H1 (cell line): Measurements from ENCODE around the gene RNF144A. TPM values are rescaled to one million over a fixed set of nuclear protein-coding genes. Genes with fewer than 3 reads are reported as not detected.

ENCODE experiments used
- CTCF ChIA-PET: fragments of 300-600 bp; sonication (Branson Sonifier 250); formaldehyde crosslinking; loops from one replicate; lab custom pipeline; 2021; ENCODE audit not compliant: partially characterized antibody; lab: Charles Lee
- POLR2A ChIA-PET: fragments of 300-600 bp; sonication (Branson Sonifier 250); formaldehyde crosslinking; loops from one replicate; lab custom pipeline; 2021; ENCODE audit warnings: inconsistent platforms; ENCODE audit not compliant: partially characterized antibody; lab: Charles Lee
- DNase-seq, 2 experiments: peaks; one replicate each; pipeline versions ENCODE4 v3.0.0 to v3.0.0-alpha.2; 2010 to 2022; ENCODE audit warnings: low spot score in 2 of 2, low read depth in 1 of 2, mixed read lengths in 1 of 2
- FAIRE-seq: peaks from 2 replicates; lab custom pipeline; 2011; peaks lifted over from hg19 to GRCh38; lab: Jason Lieb, UNC
- H2AFZ ChIP-seq: 2 replicates; pipeline ENCODE4 v1.8.1; 2012; ENCODE audit warnings: low read length, inconsistent platforms
- H2AK5ac ChIP-seq: 2 replicates; pipeline ENCODE4 v1.6.1; 2013; ENCODE audit warnings: low read depth, low read length
- H2BK120ac ChIP-seq: replicated peaks from 2 replicates; pipeline ENCODE3; 2013; ENCODE audit warnings: low read depth, low read length, inconsistent platforms
- H2BK12ac ChIP-seq: 2 replicates; pipeline ENCODE4 v1.6.1; 2013; ENCODE audit warnings: low read depth, low read length
- H2BK15ac ChIP-seq: 2 replicates; pipeline ENCODE4 v1.6.1; 2013; ENCODE audit warnings: low read length
- H2BK20ac ChIP-seq: 2 replicates; pipeline ENCODE4 v1.6.1; 2013; ENCODE audit warnings: low read length
- H2BK5ac ChIP-seq: 2 replicates; pipeline ENCODE4 v1.6.1; 2013; ENCODE audit warnings: low read depth, low read length
- H3K14ac ChIP-seq: 2 replicates; pipeline ENCODE4 v1.6.1; 2013; ENCODE audit warnings: inconsistent platforms; ENCODE audit not compliant: insufficient read length
- H3K18ac ChIP-seq: 2 replicates; pipeline ENCODE4 v1.6.1; 2013; ENCODE audit warnings: low read length; ENCODE audit errors: extremely low read depth
- H3K23ac ChIP-seq: 2 replicates; pipeline ENCODE4 v1.6.1; 2013; ENCODE audit warnings: inconsistent platforms; ENCODE audit not compliant: insufficient read length
- H3K23me2 ChIP-seq: 2 replicates; pipeline ENCODE4 v1.6.1; 2013; ENCODE audit warnings: low read depth, low read length
- H3K27ac ChIP-seq: 2 replicates; pipeline ENCODE4 v1.6.1; 2011; ENCODE audit warnings: low read depth, low read length, inconsistent platforms
- H3K27me3 ChIP-seq, 4 experiments: replicated peaks in 1 of 4; 1 replicate in 1 of 4; 2 replicates in 3 of 4; pipeline versions ENCODE4 v1.6.1 to v1.8.1; 2011 to 2013; ENCODE audit warnings: low read length in 3 of 4, mild to moderate bottlenecking in 3 of 4, inconsistent platforms in 2 of 4, mixed read lengths in 2 of 4, moderate library complexity in 1 of 4; ENCODE audit not compliant: control insufficient read depth in 3 of 4, insufficient read depth in 3 of 4; ENCODE audit errors: extremely low read depth in 1 of 4
- H3K36me3 ChIP-seq, 4 experiments: 2 replicates each; pipeline versions ENCODE4 v1.6.1 to v1.8.1; 2011 to 2013; ENCODE audit warnings: mild to moderate bottlenecking in 4 of 4, low read length in 3 of 4, moderate library complexity in 2 of 4, control low read depth in 1 of 4, inconsistent platforms in 1 of 4; ENCODE audit not compliant: insufficient read depth in 4 of 4, control insufficient read depth in 2 of 4
- H3K4ac ChIP-seq: replicated peaks from 2 replicates; pipeline ENCODE3; 2013; ENCODE audit warnings: low read length, low read depth, mixed read lengths, inconsistent platforms; ENCODE audit not compliant: insufficient read length
- H3K4me1 ChIP-seq, 4 experiments: replicated peaks in 1 of 4; 1 replicate in 1 of 4; 2 replicates in 3 of 4; pipeline versions ENCODE4 v1.6.1 to v1.8.1; 2011 to 2013; ENCODE audit warnings: low read length in 3 of 4, inconsistent platforms in 2 of 4, mixed read lengths in 1 of 4; ENCODE audit not compliant: insufficient read depth in 4 of 4, control insufficient read depth in 3 of 4
- H3K4me2 ChIP-seq, 2 experiments: 2 replicates each; pipeline versions ENCODE4 v1.6.1 to v1.8.1; 2011 to 2013; ENCODE audit warnings: low read depth in 2 of 2, low read length in 2 of 2, control low read depth in 1 of 2, inconsistent platforms in 1 of 2, mild to moderate bottlenecking in 1 of 2; ENCODE audit not compliant: insufficient read depth in 1 of 2
- H3K4me3 ChIP-seq, 4 experiments: fragments of 200-600, 300-600 bp in 1 of 4; sonication (generic), shearing (Covaris generic), sonication (Bioruptor Twin) in 1 of 4; 2 replicates each; pipeline versions ENCODE4 v1.5.1 to v1.8.1; 2011 to 2016; ENCODE audit warnings: low read length in 4 of 4, low read depth in 3 of 4, control low read depth in 2 of 4, inconsistent platforms in 2 of 4, mild to moderate bottlenecking in 2 of 4, mixed read lengths in 1 of 4, moderate library complexity in 1 of 4; ENCODE audit not compliant: insufficient read depth in 2 of 4; ENCODE audit errors: extremely low read depth in 1 of 4
- H3K56ac ChIP-seq: replicated peaks from 2 replicates; pipeline ENCODE3; 2013; ENCODE audit warnings: low read depth, mild to moderate bottlenecking, mixed read lengths, low read length, inconsistent platforms; ENCODE audit not compliant: insufficient read length
- H3K79me1 ChIP-seq: 2 replicates; pipeline ENCODE4 v1.6.1; 2013; ENCODE audit warnings: low read depth, low read length, control low read depth
- H3K79me2 ChIP-seq, 2 experiments: 2 replicates each; pipeline versions ENCODE4 v1.6.1 to v1.8.1; 2012 to 2013; ENCODE audit warnings: low read length in 2 of 2, mild to moderate bottlenecking in 2 of 2, inconsistent platforms in 1 of 2; ENCODE audit not compliant: insufficient read depth in 2 of 2, control insufficient read depth in 1 of 2
- H3K9ac ChIP-seq, 4 experiments: replicated peaks in 1 of 4; 1 replicate in 1 of 4; 2 replicates in 3 of 4; pipeline versions ENCODE4 v1.6.1 to v1.8.1; 2011 to 2013; ENCODE audit warnings: low read depth in 3 of 4, low read length in 3 of 4, control low read depth in 2 of 4, mild to moderate bottlenecking in 2 of 4, moderate library complexity in 2 of 4, inconsistent platforms in 1 of 4; ENCODE audit errors: extremely low read depth in 1 of 4
- H3K9me3 ChIP-seq, 2 experiments: 2 replicates each; pipeline versions ENCODE4 v1.6.1 to v1.8.1; 2012 to 2013; ENCODE audit warnings: mild to moderate bottlenecking in 2 of 2, moderate library complexity in 2 of 2, control low read depth in 1 of 2, inconsistent platforms in 1 of 2, low read depth in 1 of 2, low read length in 1 of 2, mixed read lengths in 1 of 2; ENCODE audit not compliant: insufficient read depth in 2 of 2
- H4K20me1 ChIP-seq, 2 experiments: replicated peaks in 1 of 2; 2 replicates each; pipeline versions ENCODE3 to v1.8.1; 2011 to 2013; ENCODE audit warnings: inconsistent platforms in 2 of 2, low read length in 2 of 2, mild to moderate bottlenecking in 1 of 2; ENCODE audit not compliant: insufficient read depth in 2 of 2, control insufficient read depth in 1 of 2
- H4K5ac ChIP-seq: 2 replicates; pipeline ENCODE4 v1.6.1; 2013; ENCODE audit warnings: low read length, low read depth, mixed read lengths, inconsistent platforms; ENCODE audit not compliant: insufficient read length
- H4K8ac ChIP-seq: 2 replicates; pipeline ENCODE4 v1.8.0; 2013; ENCODE audit warnings: mild to moderate bottlenecking, moderate library complexity, low read length, inconsistent platforms; ENCODE audit not compliant: insufficient read depth; ENCODE audit errors: extremely low read depth
- H4K91ac ChIP-seq: replicated peaks from 2 replicates; pipeline ENCODE3; 2013; ENCODE audit warnings: low read length, mixed read lengths, inconsistent platforms; ENCODE audit not compliant: insufficient read length
- BACH1 ChIP-seq: IDR thresholded peaks from 2 replicates; pipeline ENCODE4 v1.6.1; 2012; ENCODE audit warnings: low read length, improper control_type of control experiment
- CBX5 ChIP-seq: fragments of 300-800, 300-1000 bp; sonication (generic); IDR thresholded peaks from 2 replicates; pipeline ENCODE4 v1.7.1; 2016; ENCODE audit warnings: antibody characterized with exemption, low read length, low read depth
- CHD1 ChIP-seq: IDR thresholded peaks from 2 replicates; pipeline ENCODE4 v1.6.1; 2012; ENCODE audit warnings: low read depth, low read length, improper control_type of control experiment
- GABPA ChIP-seq: IDR thresholded peaks from 2 replicates; pipeline ENCODE4 v1.6.1; 2011; ENCODE audit warnings: mild to moderate bottlenecking, low read length, moderate library complexity, borderline replicate concordance; ENCODE audit not compliant: insufficient read depth
- JUN ChIP-seq: IDR thresholded peaks from 2 replicates; pipeline ENCODE4 v1.6.1; 2011; ENCODE audit warnings: low read depth, mild to moderate bottlenecking, improper control_type of control experiment, low read length
- KDM5A ChIP-seq: fragments of 200-600 bp; IDR thresholded peaks from 2 replicates; pipeline ENCODE4 v1.7.1; 2012; ENCODE audit warnings: mild to moderate bottlenecking, low read length, inconsistent platforms, mixed read lengths
- MAFK ChIP-seq: IDR thresholded peaks from 2 replicates; pipeline ENCODE4 v1.6.1; 2012; ENCODE audit warnings: low read depth, mild to moderate bottlenecking, improper control_type of control experiment, low read length
- MAX ChIP-seq: IDR thresholded peaks from 2 replicates; pipeline ENCODE4 v1.6.1; 2012; ENCODE audit warnings: inconsistent platforms
- POLR2A ChIP-seq, 2 experiments: IDR thresholded peaks; 1 replicate in 1 of 2; 2 replicates in 1 of 2; pipeline ENCODE4 v1.6.1; 2011; ENCODE audit warnings: low read depth in 2 of 2, low read length in 2 of 2, mild to moderate bottlenecking in 2 of 2; ENCODE audit errors: control extremely low read depth in 1 of 2
- RAD21 ChIP-seq, 2 experiments: IDR thresholded peaks in 1 of 2; conservative IDR thresholded peaks in 1 of 2; 2 replicates each; pipeline ENCODE4 v1.6.1; 2011; ENCODE audit warnings: low read depth in 2 of 2, low read length in 2 of 2, improper control_type of control experiment in 1 of 2, inconsistent platforms in 1 of 2, mild to moderate bottlenecking in 1 of 2, moderate library complexity in 1 of 2
- SIX5 ChIP-seq: IDR thresholded peaks from 2 replicates; pipeline ENCODE4 v1.6.1; 2011; ENCODE audit warnings: mild to moderate bottlenecking, low read depth, low read length
- TCF12 ChIP-seq: IDR thresholded peaks from 2 replicates; pipeline ENCODE4 v1.6.1; 2011; ENCODE audit warnings: low read depth, mild to moderate bottlenecking, low read length
- TEAD4 ChIP-seq: IDR thresholded peaks from 2 replicates; pipeline ENCODE4 v1.6.1; 2012; ENCODE audit warnings: low read depth, low read length, inconsistent platforms, mixed read lengths
- WGBS, 2 experiments: shearing (Covaris generic) in 1 of 2; methylation state at CpG; one replicate each; pipeline versions ENCODE4 v1.1.6 to v1.1.7; 2013 to 2015; ENCODE audit warnings: low lambda C conversion rate in 2 of 2, mixed read lengths in 2 of 2, inconsistent platforms in 1 of 2, low coverage in 1 of 2, missing lambda C conversion rate in 1 of 2; ENCODE audit not compliant: insufficient replicate concordance in 2 of 2, insufficient coverage in 1 of 2, insufficient read length in 1 of 2; ENCODE audit errors: extremely low coverage in 1 of 2, missing lambda C conversion rate in 1 of 2; 5-methylcytosine and 5-hydroxymethylcytosine counted together
- polyA plus RNA-seq, 7 experiments: library from polyadenylated mRNA; depleted of rRNA in 3 of 7; stranded (reverse) in 5 of 7; unstranded in 2 of 7; fragments of >200 nt in 5 of 7; fragments of 200-250 nt in 2 of 7; gene quantifications; 1 replicate in 5 of 7; 2 replicates in 1 of 7; 4 replicates in 1 of 7; pipeline versions ENCODE4 v1.2.1 to v1.2.3, GENCODE V29; 2011 to 2013; ENCODE audit warnings: missing spikeins in 2 of 7, mixed read lengths in 2 of 7
- total RNA-seq: library from RNA; stranded (reverse); fragmentation: NEBNext Ultra II Directional; extraction: Animal tissue kit (Norgen Biotek cat#: 25700); gene quantifications from 2 replicates; pipeline ENCODE4 v1.2.1, GENCODE V29; 2021

RNF144A gene
- total and polyA plus RNA-seq, 2 of the 8 experiments (the other 6 are each of a cell fraction or from before 2014, with no cell fraction given): 14.0 to 15.0 TPM

DNA sequence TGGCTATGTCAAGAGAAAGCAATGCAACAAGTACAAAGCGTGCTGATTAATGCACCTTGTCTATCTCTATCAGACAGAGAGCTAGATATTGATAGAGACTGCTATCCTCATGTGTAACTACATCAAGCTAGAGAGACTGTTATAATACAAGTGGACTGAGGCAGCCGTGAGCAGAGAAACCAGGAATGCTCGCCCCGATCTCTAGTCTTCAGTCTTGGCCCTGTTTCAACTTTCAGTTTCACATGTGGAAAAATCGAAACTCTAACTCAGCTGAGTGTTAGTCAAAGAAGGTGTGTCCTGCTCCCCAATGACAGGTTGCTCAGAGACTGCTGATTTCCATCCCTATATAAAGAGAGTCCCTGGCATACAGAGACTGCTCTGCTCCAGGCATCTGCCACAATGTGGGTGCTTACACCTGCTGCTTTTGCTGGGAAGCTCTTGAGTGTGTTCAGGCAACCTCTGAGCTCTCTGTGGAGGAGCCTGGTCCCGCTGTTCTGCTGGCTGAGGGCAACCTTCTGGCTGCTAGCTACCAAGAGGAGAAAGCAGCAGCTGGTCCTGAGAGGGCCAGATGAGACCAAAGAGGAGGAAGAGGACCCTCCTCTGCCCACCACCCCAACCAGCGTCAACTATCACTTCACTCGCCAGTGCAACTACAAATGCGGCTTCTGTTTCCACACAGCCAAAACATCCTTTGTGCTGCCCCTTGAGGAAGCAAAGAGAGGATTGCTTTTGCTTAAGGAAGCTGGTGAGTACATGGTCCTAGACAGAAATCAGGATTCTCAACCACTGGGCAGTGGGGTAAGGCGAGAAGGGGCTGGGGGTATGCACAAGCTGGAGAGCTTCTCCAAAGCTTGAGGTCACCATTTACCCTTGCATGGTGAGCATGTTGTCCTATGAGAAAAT is 39.6 kb upstream of the RNF144A start, which contains the start of gene RSAD2:
Gene RSAD2, plus strand, starts transcription at position 376 of the 903 bp plus-strand sequence. Its CDS starts 24 bp downstream, at position 400.
- H2AK5ac ChIP-seq: no peak within 1 kb of the TSS
- peaks cover 7 to 9% of the 10 kb centered on the region in 2 experiments for H3K9me3 ChIP-seq
- H3K4me1 ChIP-seq: no peaks in the 10 kb centered on the region
- FAIRE-seq: no peak
- H4K91ac ChIP-seq: no peak within 1 kb of the TSS
- H3K36me3 ChIP-seq: no peaks in the 10 kb centered on the region
- no peaks in the 10 kb centered on the region for H3K23me2 ChIP-seq
- ChIA-PET CTCF (interaction anchor here (1.0 to 1.7 kb wide), 4 partner anchors 11 to 167 kb away, joined by 3 to 7 read pairs (median 4); no protein-coding TSS in a partner anchor), POLR2A (no interaction called here)
- DNase-seq: no peak
- no peak within 1 kb of the TSS for H2BK20ac ChIP-seq
- H2BK12ac ChIP-seq: no peak within 1 kb of the TSS
- no peak within 1 kb of the TSS for H3K4me2 ChIP-seq
- no peaks in the 10 kb centered on the region for H3K79me2 ChIP-seq
- 89% methylated on average over 10 of the region's 10 CpGs; no CpG with 5 or more reads in 1 of the 2 experiments for WGBS, 2 experiments
- no peak within 1 kb of the TSS for H2BK5ac ChIP-seq
- no peaks in the 10 kb centered on the region for H4K20me1 ChIP-seq
- H3K79me1 ChIP-seq: no peaks in the 10 kb centered on the region
- H4K5ac ChIP-seq: no peak within 1 kb of the TSS
- no peak within 1 kb of the TSS for H2BK120ac ChIP-seq
- H3K18ac ChIP-seq: no peak within 1 kb of the TSS; the same call in 1 of the 2 replicates
- H3K9ac ChIP-seq: no peak within 1 kb of the TSS
- no peak within 1 kb of the TSS for H3K27ac ChIP-seq
- H4K8ac ChIP-seq: no peak within 1 kb of the TSS
- no peak within 1 kb of the TSS for H3K56ac ChIP-seq
- no peaks in the 10 kb centered on the region for H3K27me3 ChIP-seq
- no peak within 1 kb of the TSS for H3K4me3 ChIP-seq
- H3K23ac ChIP-seq: no peak within 1 kb of the TSS
- no peak within 1 kb of the TSS for H3K4ac ChIP-seq
- no peak within 1 kb of the TSS for H2BK15ac ChIP-seq
- H3K14ac ChIP-seq: no peak within 1 kb of the TSS
- no peak within 1 kb of the TSS for H2AFZ ChIP-seq
- TF ChIP-seq BACH1: no peak
- no peak for TF ChIP-seq CBX5
- TF ChIP-seq JUN: no peak
- TF ChIP-seq MAX: no peak
- no peak for TF ChIP-seq TEAD4
- no peak for TF ChIP-seq POLR2A (IDR thresholded peaks at IDR 0.05; ENCODE audit: control extremely low read depth in 1 of 2, low read depth in 2 of 2, low read length in 2 of 2)
- TF ChIP-seq MAFK: no peak
- no peak for TF ChIP-seq GABPA
- no peak for TF ChIP-seq SIX5
- no peak for TF ChIP-seq TCF12
- no peak for TF ChIP-seq CHD1
- no peak for TF ChIP-seq RAD21 (IDR thresholded peaks at IDR 0.05 in 1 of 2, conservative IDR thresholded peaks at IDR 0.05 in 1 of 2; ENCODE audit: low read depth in 2 of 2, low read length in 2 of 2)
- TF ChIP-seq KDM5A: no peak
